Left ventricle myocardium inferior (tissue), 1 donor: ENCODE measurements around the gene DQX1. TPM values are rescaled to one million over a fixed set of nuclear protein-coding genes. Genes with fewer than 3 reads are reported as not detected.

ENCODE experiments used
- DNase-seq: peaks from one replicate; pipeline ENCODE4 v3.0.0-alpha.2; 2020
- H3K27ac ChIP-seq: fragments of 200-600 bp; replicated peaks from 2 replicates; pipeline ENCODE4 v1.8.0; 2021
- H3K27me3 ChIP-seq: fragments of 200-600 bp; 2 replicates; pipeline ENCODE4 v1.8.0; 2021; ENCODE audit warnings: low read depth
- H3K36me3 ChIP-seq: fragments of 200-600 bp; 2 replicates; pipeline ENCODE4 v1.8.0; 2021
- H3K4me1 ChIP-seq: fragments of 200-600 bp; 2 replicates; pipeline ENCODE4 v1.8.0; 2021
- H3K4me3 ChIP-seq: fragments of 200-600 bp; 2 replicates; pipeline ENCODE4 v1.8.0; 2021; ENCODE audit warnings: mild to moderate bottlenecking, moderate library complexity
- H3K9me3 ChIP-seq: fragments of 200-600 bp; replicated peaks from 2 replicates; pipeline ENCODE4 v1.8.0; 2021
- intact Hi-C: fragments of 100-400 bp; cut with micrococcal nuclease; formaldehyde crosslinking; loops from one replicate; pipeline ENCODE4 v1.11.0; 2022
- total RNA-seq: library from RNA; stranded (reverse); fragmentation: NEBNext Ultra II Directional; extraction: Animal tissue kit (Norgen Biotek cat#: 25700); gene quantifications from one replicate; pipeline ENCODE4 v1.2.1, GENCODE V29; 2021
- TF ChIP-seq, protein P1 (sequence below): fragments of 200-600 bp; IDR thresholded peaks from 2 replicates; pipeline ENCODE4 v1.8.0; 2021; ENCODE audit warnings: antibody characterized with exemption, mild to moderate bottlenecking, borderline replicate concordance
- donor health status: DM: no; HTN: yes; CAD: no; lungs with severe emphysema.

Gene DQX1
- total RNA-seq, 1 donor from 2014 or later = 0.11 TPM

DNA sequence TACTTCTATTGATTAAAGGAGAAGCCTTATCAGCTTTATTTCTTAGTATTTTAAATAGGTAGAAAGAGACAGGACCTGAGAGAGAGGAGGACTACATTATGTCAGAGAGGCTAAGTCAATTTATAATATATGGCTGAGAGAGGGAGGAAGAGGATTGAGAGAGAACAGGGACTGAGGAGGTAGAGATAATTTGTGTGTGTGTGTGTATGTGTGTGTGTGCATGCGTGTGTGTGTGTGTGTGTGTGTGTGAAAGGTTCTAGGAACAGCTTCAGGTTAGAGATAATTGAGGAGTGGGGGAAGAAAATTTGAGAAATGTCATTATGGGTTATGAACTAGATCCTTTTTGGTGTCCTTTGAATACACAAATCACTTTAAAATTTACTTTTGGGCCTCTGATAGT, 43.7 kb upstream of the DQX1 start:
- DNase-seq = no peak
- intact Hi-C loops = no loop called here
- Histone ChIP-seq H3K36me3 (no peaks in the 10 kb centered on the region), H3K4me1 (no peaks in the 10 kb centered on the region), H3K27ac (no peak overlapping the region), H3K27me3 (peaks cover 26% of the 10 kb centered on the region), H3K4me3 (no peak overlapping the region), H3K9me3 (no peaks in the 10 kb centered on the region)
- TF ChIP-seq, protein P1, sequence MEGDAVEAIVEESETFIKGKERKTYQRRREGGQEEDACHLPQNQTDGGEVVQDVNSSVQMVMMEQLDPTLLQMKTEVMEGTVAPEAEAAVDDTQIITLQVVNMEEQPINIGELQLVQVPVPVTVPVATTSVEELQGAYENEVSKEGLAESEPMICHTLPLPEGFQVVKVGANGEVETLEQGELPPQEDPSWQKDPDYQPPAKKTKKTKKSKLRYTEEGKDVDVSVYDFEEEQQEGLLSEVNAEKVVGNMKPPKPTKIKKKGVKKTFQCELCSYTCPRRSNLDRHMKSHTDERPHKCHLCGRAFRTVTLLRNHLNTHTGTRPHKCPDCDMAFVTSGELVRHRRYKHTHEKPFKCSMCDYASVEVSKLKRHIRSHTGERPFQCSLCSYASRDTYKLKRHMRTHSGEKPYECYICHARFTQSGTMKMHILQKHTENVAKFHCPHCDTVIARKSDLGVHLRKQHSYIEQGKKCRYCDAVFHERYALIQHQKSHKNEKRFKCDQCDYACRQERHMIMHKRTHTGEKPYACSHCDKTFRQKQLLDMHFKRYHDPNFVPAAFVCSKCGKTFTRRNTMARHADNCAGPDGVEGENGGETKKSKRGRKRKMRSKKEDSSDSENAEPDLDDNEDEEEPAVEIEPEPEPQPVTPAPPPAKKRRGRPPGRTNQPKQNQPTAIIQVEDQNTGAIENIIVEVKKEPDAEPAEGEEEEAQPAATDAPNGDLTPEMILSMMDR = no peak

DNA sequence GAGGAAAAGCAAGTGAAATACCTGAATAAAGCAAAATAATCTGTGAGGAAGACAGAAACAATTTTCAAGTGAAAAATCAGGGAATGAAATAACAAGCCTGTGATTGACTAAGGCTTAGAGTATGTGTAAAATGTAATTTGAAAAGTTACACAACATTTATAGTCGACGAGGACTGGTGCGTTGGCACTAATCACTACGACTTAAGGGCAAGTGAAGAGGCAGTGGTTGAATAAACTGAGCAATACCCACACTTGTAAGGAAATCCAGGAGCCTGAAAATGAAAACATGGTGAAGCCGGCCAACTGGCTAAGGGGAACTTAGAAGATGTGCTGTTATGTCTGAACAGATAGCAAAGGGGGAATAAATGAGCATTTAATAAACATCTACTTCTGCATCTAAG, 41.9 kb upstream of the DQX1 start:
- intact Hi-C loops = no loop called here
- Histone ChIP-seq H3K9me3 (no peaks in the 10 kb centered on the region), H3K4me3 (no peak overlapping the region), H3K27ac (no peak overlapping the region), H3K27me3 (peaks cover 45% of the 10 kb centered on the region), H3K36me3 (no peaks in the 10 kb centered on the region), H3K4me1 (no peaks in the 10 kb centered on the region)
- TF ChIP-seq, protein P1 = no peak
- DNase-seq = no peak

DNA sequence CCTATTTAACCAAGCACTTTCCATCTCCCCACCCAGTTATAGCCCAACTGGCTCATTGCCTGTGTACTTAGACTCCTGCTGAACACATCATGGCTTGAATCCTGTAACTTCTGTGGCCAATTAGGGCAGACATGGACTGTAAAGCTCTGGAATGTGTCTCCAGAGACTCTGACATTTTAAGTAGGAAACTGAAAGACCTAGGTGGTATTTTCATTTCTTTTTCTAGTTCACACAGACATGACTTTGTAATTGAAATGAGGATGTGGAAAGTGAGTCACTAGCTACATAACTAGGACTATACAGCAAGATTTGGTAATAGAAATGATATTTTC, 40.7 kb upstream of the DQX1 start:
- H3K27ac ChIP-seq = no peak overlapping the region
- peaks cover 56% of the 10 kb centered on the region for H3K27me3 ChIP-seq
- TF ChIP-seq, protein P1 = no peak
- H3K36me3 ChIP-seq = no peaks in the 10 kb centered on the region
- H3K4me3 ChIP-seq = no peak overlapping the region
- DNase-seq = no peak
- intact Hi-C loops = no loop called here
- H3K4me1 ChIP-seq = no peaks in the 10 kb centered on the region
- H3K9me3 ChIP-seq = no peaks in the 10 kb centered on the region

DNA sequence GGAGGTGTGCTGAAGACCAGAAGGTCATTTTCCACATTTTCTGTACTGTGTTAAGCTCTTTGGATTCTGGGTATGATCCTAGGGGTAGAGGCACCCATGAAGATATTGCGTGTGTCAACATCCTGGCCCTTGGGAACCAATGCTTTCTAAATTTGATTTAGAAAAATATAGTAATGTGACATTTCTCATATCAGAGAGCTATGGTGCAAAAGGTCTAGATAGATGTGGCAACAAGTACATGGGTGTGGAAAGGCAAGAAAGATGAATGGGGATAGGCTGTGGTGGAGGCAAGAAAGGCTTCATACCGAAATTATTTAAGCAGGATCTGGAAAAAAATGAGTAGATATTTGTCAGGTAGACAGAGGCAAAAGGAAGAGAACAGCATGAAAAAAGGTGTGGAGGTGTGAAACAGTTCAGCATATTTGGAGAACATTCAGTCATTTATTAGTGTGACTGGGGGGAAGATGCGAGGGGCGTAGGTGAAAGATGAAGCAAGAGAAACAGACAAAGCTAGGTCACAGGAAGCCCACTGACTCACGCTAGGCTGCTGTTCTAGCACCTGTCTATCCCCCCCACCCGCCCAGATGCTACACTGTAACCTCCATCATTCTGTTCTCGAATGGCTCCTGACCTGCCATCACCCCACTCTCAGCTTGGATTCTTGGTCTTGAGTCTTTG, 40.2 kb upstream of the DQX1 start:
- Histone ChIP-seq H3K36me3 (no peaks in the 10 kb centered on the region), H3K27me3 (peaks cover 61% of the 10 kb centered on the region), H3K4me1 (no peaks in the 10 kb centered on the region), H3K27ac (no peak overlapping the region), H3K4me3 (no peak overlapping the region), H3K9me3 (no peaks in the 10 kb centered on the region)
- no peak for DNase-seq
- TF ChIP-seq, protein P1 = no peak
- intact Hi-C loops = no loop called here

DNA sequence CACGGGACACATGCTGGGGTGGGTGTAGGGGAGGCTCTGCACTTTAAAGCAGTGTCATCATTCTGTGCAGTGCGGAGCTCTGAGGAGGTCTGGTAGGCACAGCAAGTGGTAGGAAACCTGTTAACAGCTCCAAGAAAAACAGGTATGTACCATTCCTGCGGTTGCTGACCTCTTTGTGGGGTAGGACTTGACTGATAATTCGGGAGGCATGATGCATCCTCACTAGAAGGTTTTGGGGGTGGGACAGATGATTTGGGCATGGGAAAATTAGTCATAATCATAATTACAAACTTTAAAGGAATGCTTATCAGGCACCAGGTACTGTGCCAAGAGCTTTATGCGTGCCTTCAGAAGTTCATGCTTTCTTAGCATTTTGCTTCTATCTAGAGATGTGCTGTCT, 38.2 kb upstream of the DQX1 start:
- no peaks in the 10 kb centered on the region for H3K9me3 ChIP-seq
- H3K4me3 ChIP-seq = no peak overlapping the region
- DNase-seq = no peak
- no peaks in the 10 kb centered on the region for H3K4me1 ChIP-seq
- no peak overlapping the region for H3K27ac ChIP-seq
- H3K36me3 ChIP-seq = no peaks in the 10 kb centered on the region
- intact Hi-C loops = no loop called here
- TF ChIP-seq, protein P1 = no peak
- peaks cover 72% of the 10 kb centered on the region for H3K27me3 ChIP-seq
